ENCODE results near the gene UBE4B. TPM values are rescaled to one million over a fixed set of nuclear protein-coding genes. Genes with fewer than 3 reads are reported as not detected.

The UBE4B gene
- polyA plus RNA-seq, 2 of the 4 experiments (the other 2 are of a cell fraction), result 13.5 to 15.1 TPM

GRCh38 chr1:10161541-10162290 lies 129.0 kb downstream of the UBE4B start:
- ChIA-PET CTCF (no interaction called here), POLR2A (no interaction called here)
- Histone ChIP-seq H3K9me3 (no peaks in the 10 kb centered on the region), H3K27ac (no peak overlapping the region), H3K4me2 (no peak overlapping the region), H3K4me1 (no peaks in the 10 kb centered on the region), H3K4me3 (no peak overlapping the region)
- FAIRE-seq, result no peak
- WGBS (ENCODE audit: missing lambda C conversion rate), result 95% methylated on average over 17 of the region's 17 CpGs
- TF ChIP-seq ESRRA (IDR thresholded peaks at IDR 0.05; ENCODE audit: borderline replicate concordance, low read length) (no peak), EP300 (IDR thresholded peaks at IDR 0.05) (no peak), RARB (CRISPR knock-in tag; IDR thresholded peaks at IDR 0.05) (no peak), EHF (CRISPR knock-in tag; IDR thresholded peaks at IDR 0.05) (no peak), BHLHE40 (IDR thresholded peaks at IDR 0.05; ENCODE audit: low read depth, low read length) (no peak), RAD21 (conservative IDR thresholded peaks at IDR 0.05 in 1 of 2, IDR thresholded peaks at IDR 0.05 in 1 of 2) (no peak), CBX2 (IDR thresholded peaks at IDR 0.05; ENCODE audit: borderline replicate concordance, low read depth) (no peak)
- DNase-seq (ENCODE audit: low read depth in 1 of 2, low spot score in 1 of 2), result no peak
- ATAC-seq, result no peak

GRCh38 chr1:10168912-10169514 lies 136.3 kb downstream of the UBE4B start:
- ATAC-seq, result no peak
- Histone ChIP-seq H3K27ac (no peak overlapping the region), H3K4me3 (no peak overlapping the region), H3K9me3 (no peaks in the 10 kb centered on the region), H3K4me2 (no peak overlapping the region), H3K4me1 (no peaks in the 10 kb centered on the region)
- ChIA-PET CTCF (interaction anchor here (0.7 to 1.1 kb wide), 3 partner anchors 16 to 538 kb away, joined by 3 read pairs; no protein-coding TSS in a partner anchor), POLR2A (no interaction called here)
- TF ChIP-seq CBX2 (IDR thresholded peaks at IDR 0.05; ENCODE audit: borderline replicate concordance, low read depth) (no peak), ELK1 (IDR thresholded peaks at IDR 0.05; ENCODE audit: low read depth, low read length) (no peak), KDM1A (IDR thresholded peaks at IDR 0.05; ENCODE audit: low read depth) (no peak), TFCP2L1 (CRISPR knock-in tag; IDR thresholded peaks at IDR 0.05) (no peak), BCL3 (IDR thresholded peaks at IDR 0.05) (no peak), POLR2AphosphoS2 (conservative IDR thresholded peaks at IDR 0.05; ENCODE audit: low read length) (no peak), CTCF (IDR thresholded peaks at IDR 0.05) (no peak), RFX5 (IDR thresholded peaks at IDR 0.05) (no peak), CEBPB (IDR thresholded peaks at IDR 0.05) (no peak), BHLHE40 (IDR thresholded peaks at IDR 0.05; ENCODE audit: low read depth, low read length) (no peak), REST (IDR thresholded peaks at IDR 0.05) (no peak), PHF8 (IDR thresholded peaks at IDR 0.05; ENCODE audit: borderline replicate concordance, low read depth) (no peak), CHD4 (IDR thresholded peaks at IDR 0.05; ENCODE audit: borderline replicate concordance) (no peak), JUN (IDR thresholded peaks at IDR 0.05) (no peak), ESRRA (IDR thresholded peaks at IDR 0.05; ENCODE audit: borderline replicate concordance, low read length) (no peak), ZC3H11A (IDR thresholded peaks at IDR 0.05) (no peak)
- 90% methylated on average over 7 of the region's 7 CpGs for WGBS (ENCODE audit: missing lambda C conversion rate)
- no peak for DNase-seq (ENCODE audit: low read depth in 1 of 2, low spot score in 1 of 2)
- no peak for FAIRE-seq
